Eye (tissue), 1 donor: ENCODE results near the gene METAP1D.

ENCODE experiments used
- DNase-seq: peaks from one replicate; pipeline ENCODE4 v3.0.0-alpha.2; 2015

Gene METAP1D

DNA sequence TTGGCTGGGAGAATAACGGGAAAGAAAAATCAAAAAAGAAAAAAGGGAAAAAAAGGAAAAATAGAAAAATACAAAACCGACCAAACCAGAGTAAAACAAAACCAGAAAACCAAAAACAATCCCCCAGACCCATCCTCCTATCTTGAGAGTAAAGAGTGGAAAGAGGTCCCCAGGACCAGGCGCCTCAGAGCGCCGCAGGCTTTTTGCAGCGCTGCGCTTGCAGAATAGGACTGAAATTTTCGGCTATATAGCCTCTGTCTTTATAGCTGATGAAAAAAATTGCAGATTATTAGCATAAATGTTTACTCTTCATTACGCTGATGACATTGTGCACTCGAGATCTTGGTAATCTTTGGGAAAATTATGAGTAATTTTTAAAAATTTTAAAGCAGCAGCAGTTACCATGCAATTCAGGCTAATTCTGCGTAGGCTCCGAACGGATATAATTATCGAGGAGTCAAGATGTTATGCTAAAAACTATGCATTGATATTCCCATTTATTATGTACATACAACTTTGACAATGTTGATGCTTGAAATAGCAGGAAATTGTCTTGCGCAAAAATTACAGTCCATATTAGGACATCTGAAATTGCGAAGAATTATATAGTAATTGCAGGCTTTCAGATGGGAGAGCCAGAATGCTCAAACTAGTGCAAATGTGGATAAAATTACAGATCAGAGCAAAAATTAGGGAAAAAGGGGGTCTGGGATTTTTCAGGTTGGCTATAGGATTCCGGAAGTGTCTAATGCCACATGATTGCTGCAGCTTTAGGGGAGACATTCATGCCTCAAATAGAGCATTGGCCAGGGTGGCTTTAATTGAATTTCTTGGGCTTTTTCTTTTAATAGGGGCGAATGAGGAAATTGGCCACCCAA lies 93.9 kb downstream of the METAP1D start:
- DNase-seq, result peak; percentile 79

GRCh38 chr2:172094294-172095145 lies 94.8 kb downstream of the METAP1D start:
- peak; percentile 75 for DNase-seq

DNA sequence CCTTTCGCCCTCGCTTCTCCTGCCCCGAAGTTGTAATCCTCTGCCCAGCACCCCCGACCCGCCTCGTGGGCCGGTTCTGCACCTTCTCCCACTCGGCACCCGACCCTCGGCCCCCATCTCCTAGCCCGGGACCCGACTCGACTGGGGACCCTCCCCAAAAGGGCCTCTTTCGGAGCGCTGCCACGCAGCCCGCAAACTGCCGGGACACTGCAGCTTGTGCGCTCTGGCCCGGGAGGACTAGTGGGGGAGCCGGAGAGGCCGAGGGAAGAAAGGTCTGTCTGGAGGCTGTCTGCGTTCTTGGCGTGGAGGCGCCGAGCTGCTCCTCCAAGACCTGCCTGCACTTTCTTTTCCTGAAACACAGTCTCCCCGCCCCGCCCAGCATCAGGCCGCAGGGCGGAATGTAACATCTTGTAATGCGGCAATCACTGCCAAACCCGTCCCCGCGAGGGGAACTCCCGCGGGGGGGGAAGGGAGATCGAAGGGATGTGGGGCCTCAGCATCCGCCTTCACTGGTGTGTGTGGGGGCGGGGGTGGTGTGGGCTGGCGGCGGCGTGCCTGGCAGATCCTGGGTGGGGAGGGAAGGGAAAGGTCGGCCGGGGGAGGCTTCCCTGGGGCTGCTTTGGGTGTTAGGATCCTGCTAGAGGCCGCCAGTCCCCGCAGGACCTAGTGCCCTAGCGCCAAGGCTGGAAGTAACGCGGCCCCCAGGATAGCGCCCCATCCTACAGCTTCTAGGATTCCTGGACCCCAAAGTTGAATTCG lies 95.6 kb downstream of the METAP1D start:
- peak; percentile 86 for DNase-seq

DNA sequence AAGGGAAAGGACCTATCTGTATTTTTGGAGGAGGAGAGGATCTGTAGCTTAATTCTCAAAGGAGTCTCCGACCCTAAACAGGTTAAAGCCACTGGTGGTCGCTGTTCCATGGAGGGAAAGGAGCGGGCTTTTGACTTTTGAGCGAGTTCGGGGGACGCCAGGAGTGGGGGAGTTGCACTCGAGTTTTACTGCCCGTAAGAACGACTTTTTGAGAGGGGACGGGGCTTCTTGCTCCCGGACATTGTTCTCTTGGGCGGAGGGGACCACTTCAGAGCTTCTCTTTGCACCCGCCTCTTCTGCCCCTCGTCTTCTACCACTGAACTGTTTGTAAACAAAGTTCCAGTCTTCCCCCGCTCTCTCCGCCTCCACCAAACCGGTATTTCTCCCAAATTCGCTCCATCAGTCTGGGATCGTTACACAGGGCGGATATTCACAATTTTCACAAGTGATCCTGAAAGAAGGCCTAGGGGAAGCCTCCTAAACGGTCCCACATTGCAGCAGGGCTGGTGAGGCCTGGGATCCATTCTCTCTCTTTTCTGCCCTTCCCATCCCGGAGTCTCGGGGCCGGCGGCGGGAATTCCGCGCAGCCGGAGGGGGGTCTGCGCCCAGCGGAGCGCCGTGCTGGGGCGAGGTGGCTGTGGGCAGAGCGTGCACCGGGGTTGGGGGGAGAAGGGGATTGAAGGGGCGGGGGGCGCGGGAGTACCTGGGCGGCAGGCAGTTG lies 96.3 kb downstream of the METAP1D start:
- peak; percentile 77 for DNase-seq

- DNase-seq, result peak; percentile 81
Observed at GRCh38 chr2:172096626-172097547, 97.1 kb downstream of the METAP1D start.

- DNase-seq, result peak; percentile 40
Observed at GRCh38 chr2:172097557-172098131, 97.9 kb downstream of the METAP1D start.

DNA sequence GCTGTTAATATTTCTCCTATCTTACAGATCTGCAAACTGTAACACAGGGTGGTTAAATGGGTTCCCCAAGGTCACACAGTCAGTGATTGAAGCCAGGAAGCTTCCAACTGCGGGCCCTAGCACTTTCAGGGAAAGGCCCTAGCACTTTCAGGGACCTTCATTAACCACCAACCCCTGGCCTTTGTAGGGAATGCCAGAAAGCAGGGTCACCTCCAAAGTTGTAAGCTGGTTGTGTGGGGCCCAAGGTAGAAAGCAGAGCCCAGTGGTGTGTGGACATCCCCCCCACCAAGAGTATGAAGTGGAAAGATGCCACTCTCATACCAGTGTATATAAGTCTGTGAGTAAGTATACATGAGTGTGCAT lies 98.5 kb downstream of the METAP1D start:
- DNase-seq, result no peak

GRCh38 chr2:172098650-172099471 lies 99.1 kb downstream of the METAP1D start:
- DNase-seq, result peak; percentile 82

GRCh38 chr2:172099472-172100079 lies 99.8 kb downstream of the METAP1D start:
- DNase-seq, result no peak

DNA sequence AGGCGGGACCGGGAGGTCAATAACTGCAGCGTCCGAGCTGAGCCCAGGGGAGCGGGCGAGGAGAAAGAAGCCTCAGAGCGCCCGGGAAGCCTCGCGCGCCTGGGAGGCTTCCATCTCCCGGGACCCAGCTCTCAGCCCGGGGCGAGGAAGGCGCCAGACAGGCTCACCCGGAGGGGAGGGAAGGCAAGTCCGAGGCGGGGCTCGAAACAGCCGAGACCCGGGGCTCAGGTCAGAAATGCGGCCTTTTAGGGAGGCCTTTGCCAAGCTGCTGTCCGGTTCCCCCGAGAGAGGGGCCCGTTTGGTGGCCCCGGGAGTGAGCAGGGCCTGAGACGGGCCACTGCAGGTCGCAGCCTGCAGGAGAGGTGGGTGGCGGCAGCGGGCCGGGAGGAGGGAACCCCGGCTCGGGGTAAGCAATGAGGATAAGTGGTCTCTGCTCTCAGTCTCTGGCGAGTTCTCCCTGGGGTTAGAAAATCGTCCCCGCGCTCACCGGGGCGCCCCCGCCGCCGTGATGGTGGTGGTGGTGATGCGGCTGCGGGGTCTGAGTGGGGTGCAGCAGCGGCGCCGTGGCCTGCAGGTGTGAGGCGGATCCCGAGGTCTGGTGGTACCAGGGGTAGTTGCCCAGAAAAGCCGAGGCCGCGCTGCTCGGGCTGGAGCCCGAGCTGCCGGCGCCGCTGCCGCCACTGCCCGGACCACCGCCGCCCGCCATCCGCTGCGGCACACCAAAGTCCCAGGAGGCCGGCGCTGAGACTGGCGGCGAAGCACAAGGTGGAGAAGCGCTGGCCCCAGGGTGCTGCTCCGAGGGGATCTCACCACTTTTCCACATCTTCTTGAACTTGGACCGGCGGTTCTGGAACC lies 100.6 kb downstream of the METAP1D start:
- DNase-seq, result peak; percentile 64

DNA sequence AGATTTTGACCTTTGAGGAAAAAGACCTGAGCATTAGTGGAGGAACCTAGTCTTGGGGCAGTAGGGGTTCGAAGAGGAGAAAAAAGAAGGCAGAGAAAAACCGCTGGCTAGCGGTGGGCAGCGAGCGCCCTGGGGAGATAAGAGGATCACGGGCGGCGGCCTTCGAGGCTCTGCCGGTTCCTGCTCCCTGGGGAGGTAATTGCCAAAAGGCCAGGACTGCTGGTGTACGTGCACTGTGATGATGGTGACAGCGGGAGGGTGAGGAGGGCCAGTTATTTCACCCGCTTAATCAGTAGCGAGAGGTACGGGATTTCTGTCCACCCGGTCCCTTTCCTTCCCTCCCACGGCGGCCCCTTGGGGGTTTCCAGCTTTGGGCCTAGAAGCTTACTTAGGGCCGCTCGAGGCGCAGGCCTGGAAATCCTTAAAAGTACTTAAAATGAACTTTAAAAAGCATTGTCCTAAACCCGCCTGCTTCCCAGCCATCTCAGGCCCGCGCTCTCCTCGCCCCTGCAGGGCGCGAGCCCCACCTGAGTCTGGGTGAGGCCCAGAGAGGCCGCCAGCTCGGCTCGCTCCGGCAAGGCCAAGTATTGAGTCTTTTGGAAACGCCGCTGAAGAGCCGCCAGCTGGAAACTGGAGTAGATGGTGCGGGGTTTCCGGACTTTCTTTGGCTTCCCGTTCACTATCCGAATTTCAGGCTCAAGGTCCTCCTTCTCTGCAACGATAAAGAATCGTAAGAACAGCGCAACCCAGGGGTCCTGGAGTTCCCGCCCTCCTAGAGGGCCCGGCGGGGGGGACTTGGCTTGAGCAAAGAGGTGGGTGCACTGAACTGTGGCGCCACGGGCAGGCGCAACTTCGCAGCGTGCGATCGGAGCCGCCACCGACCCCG lies 101.4 kb downstream of the METAP1D start:
- peak; percentile 76 for DNase-seq

DNA sequence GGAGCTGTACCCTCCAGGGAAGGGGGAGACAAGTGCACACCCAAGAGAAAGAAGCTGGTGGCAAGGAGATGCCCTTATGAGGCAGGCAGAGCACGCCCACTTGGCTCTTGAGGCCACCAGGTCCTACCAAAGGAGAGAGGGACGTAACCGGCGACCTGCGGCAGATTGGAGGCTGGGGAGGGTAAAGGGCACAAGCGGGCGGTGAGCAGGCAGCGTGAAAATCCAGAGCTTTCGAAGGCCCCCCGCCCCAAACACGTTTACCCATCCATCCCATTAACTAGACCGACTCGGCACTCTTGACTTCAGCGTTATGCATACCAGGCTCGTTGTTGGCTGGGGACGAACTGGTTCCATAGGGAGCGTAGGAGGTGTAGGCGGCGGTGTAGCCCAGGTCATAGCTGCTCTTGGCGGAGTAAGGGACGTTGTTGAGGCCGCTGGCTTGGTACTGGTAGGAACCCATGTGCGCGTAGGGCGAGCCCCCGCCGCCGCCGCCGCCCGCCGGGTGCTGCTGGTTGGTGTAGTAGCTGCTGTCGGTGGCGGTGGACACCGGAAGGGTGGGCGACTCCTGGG lies 102.2 kb downstream of the METAP1D start:
- DNase-seq, result no peak

DNA sequence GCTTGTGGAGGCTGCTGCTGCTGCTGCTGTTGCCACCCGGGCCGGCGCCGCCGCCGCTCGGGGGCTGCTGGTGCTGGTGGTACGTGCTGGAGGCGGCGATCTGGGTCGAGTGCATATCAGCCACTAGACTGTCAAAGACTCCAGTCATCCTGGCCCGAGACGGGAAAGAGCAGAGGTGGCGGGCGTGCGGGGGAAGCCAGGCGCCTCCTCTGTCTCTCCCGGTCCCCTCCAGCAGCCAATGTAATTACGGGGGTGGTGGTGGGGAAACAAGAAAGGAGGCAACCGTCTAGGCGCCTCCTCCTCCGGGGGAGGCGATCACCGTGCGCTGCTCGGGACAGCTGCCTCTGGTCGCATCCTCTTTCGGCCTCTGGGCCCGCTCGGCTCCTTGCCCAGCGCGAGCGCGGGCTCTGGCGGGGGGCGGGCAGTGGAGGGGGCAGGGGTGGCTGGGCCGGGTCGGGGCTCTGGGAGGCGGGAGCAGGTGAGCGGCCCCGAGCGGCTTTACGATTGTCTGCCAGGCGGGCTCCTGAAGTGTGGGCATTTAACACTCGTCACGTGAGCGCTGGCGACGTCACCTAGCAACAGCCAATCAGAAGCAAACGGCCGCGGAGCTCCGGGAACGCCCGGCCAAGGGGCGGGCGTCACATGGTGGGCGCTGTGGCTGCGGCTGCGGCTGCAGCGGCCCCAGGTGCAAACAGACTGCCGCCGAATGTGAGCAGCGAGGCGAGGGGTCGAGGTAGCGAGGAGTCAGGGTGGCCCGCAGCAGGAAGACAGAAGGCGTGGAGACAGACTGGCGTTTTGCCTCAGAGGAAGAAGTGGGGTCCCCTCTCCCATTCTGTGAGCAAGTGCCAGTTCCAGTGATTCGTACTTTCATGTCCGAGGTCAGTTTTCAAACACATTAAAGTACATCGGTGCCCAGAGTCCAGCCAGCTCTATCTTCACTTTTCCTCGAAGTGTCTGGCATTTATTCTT lies 102.9 kb downstream of the METAP1D start, which contains the start of gene DLX2:
Gene DLX2, minus strand, starts transcription at position 510 of the 969 bp plus-strand sequence. Its CDS starts 362 bp downstream, at position 148.
- peak; percentile 97 for DNase-seq

DNA sequence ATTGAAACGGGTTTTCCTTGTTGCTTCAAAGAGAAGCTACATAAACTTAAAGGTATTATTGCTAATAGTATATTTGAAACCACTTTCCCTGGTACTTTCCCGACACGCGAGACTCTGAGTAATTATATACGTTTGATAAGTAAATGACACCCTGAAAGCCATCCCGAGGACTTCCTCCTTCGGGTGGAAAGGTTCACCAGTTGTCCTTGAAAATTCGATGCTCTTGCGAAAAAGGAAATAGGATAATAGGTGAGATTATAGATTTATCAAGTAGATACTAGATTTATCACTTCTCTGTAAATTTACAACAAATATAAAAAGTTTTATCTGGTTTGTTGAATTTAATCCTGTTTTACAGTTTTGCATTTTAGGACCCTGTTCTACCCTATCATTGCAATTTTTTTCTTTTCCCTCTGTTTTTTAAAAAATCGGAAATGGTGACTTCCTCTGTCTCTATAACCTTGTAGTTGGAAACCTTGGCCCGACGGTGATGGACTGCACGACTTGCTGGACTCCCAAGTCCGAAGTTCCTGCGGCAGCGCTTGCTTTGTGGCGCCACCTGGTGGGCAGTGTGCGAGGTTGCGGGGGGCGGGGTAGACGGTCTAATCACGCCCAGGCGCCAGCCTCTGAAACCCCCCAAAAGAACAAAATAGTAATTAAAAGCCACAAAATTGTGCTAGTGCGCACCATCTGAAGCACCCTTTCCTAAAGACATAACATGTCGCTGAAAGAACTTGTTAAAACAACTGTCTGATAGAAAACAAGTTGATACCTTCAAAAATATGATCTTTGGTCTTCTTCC lies 103.9 kb downstream of the METAP1D start:
- peak; percentile 95 for DNase-seq
